GM12874 (cell line): Measurements from ENCODE around the gene GMPPA.

Experiments used
- CTCF ChIP-seq: IDR thresholded peaks from 2 replicates; pipeline ENCODE4 v1.5.1; 2011; ENCODE audit warnings: low read depth, mild to moderate bottlenecking, control low read depth, low read length, moderate library complexity; ENCODE audit not compliant: insufficient read depth

The GMPPA gene

GRCh38 chr2:219484343-219485200, 14.1 kb upstream of the GMPPA start:
- no peak for TF ChIP-seq CTCF

- no peak for TF ChIP-seq CTCF
Observed at GRCh38 chr2:219485201-219485580, 13.5 kb upstream of the GMPPA start.

- TF ChIP-seq CTCF = no peak
Observed at GRCh38 chr2:219486380-219486959, 12.2 kb upstream of the GMPPA start.

GRCh38 chr2:219488149-219488843, 10.4 kb upstream of the GMPPA start:
- TF ChIP-seq CTCF = no peak

GRCh38 chr2:219488844-219489194, 9.9 kb upstream of the GMPPA start:
- TF ChIP-seq CTCF = no peak

- TF ChIP-seq CTCF = no peak
Observed at GRCh38 chr2:219489315-219489714, 9.4 kb upstream of the GMPPA start.

GRCh38 chr2:219490186-219490585, 8.5 kb upstream of the GMPPA start:
- TF ChIP-seq CTCF = no peak
